Right lung (tissue), 5 donors: ENCODE measurements around the gene SDK1. TPM values are rescaled to one million over a fixed set of nuclear protein-coding genes. Genes with fewer than 3 reads are reported as not detected.
A peak's percentile ranks its signal among the peaks of the same experiment; 100 is the strongest.

Experiments used
- DNase-seq, 2 donors: peaks; one replicate each; pipeline ENCODE4 v3.0.0-alpha.2; 2013
- polyA plus RNA-seq, 5 donors: library from polyadenylated mRNA; unstranded; fragments of 120-200 nt; gene quantifications; one replicate each; pipeline versions ENCODE4 v1.2.1 to v1.2.3, GENCODE V29; 2013; ENCODE audit warnings: inconsistent platforms in 1 of 5, low replicate concordance in 1 of 5; ENCODE audit not compliant: insufficient read length in 5 of 5, insufficient read depth in 1 of 5

Gene SDK1
- polyA plus RNA-seq, 5 donors, result 8.1 to 19.5 (median 9.5) TPM

GRCh38 chr7:4268040-4268965, 967.3 kb downstream of the SDK1 start:
- DNase-seq, result no peak

- no peak for DNase-seq
Measured at GRCh38 chr7:4269086-4269485, 968.0 kb downstream of the SDK1 start.

GRCh38 chr7:4269746-4270145, 968.7 kb downstream of the SDK1 start:
- no peak for DNase-seq

- DNase-seq, result no peak
Measured at GRCh38 chr7:4270268-4270667, 969.2 kb downstream of the SDK1 start.

- no peak for DNase-seq
Measured at GRCh38 chr7:4270941-4271715, 970.1 kb downstream of the SDK1 start.

- no peak for DNase-seq
Measured at GRCh38 chr7:4271716-4272015, 970.6 kb downstream of the SDK1 start.

GRCh38 chr7:4272141-4272540, 971.1 kb downstream of the SDK1 start:
- no peak for DNase-seq

GRCh38 chr7:4273566-4274230, 972.6 kb downstream of the SDK1 start:
- DNase-seq, result no peak

- DNase-seq, result no peak
Measured at GRCh38 chr7:4274286-4274685, 973.2 kb downstream of the SDK1 start.

GRCh38 chr7:4277936-4278335, 976.9 kb downstream of the SDK1 start:
- no peak for DNase-seq

- DNase-seq, result no peak
Measured at GRCh38 chr7:4279216-4279615, 978.2 kb downstream of the SDK1 start.

GRCh38 chr7:4281231-4281993, 980.4 kb downstream of the SDK1 start:
- DNase-seq, result no peak

- no peak for DNase-seq
Measured at GRCh38 chr7:4282434-4283223, 981.6 kb downstream of the SDK1 start.

GRCh38 chr7:4286351-4286750, 985.3 kb downstream of the SDK1 start:
- DNase-seq, result peak; percentile 65 to 75

- no peak for DNase-seq
Measured at GRCh38 chr7:4288791-4289394, 987.8 kb downstream of the SDK1 start.

- no peak for DNase-seq
Measured at GRCh38 chr7:4297165-4297917, 996.3 kb downstream of the SDK1 start.

- no peak for DNase-seq
Measured at GRCh38 chr7:4297918-4298219, 996.8 kb downstream of the SDK1 start.

GRCh38 chr7:4299431-4299830, 998.4 kb downstream of the SDK1 start:
- DNase-seq, result no peak

- DNase-seq, result no peak
Measured at GRCh38 chr7:4302203-4302905, 1001.3 kb downstream of the SDK1 start.
